HepG2 (cell line): ENCODE results near the gene ANKZF1. TPM values are rescaled to one million over a fixed set of nuclear protein-coding genes. Genes with fewer than 3 reads are reported as not detected.

Experiments used
- BCL6 ChIP-seq: IDR thresholded peaks from 2 replicates; pipeline ENCODE4 v1.6.1; 2016; ENCODE audit warnings: missing genetic modification reagents, missing compliant biosample characterization
- HMG20A ChIP-seq: IDR thresholded peaks from 2 replicates; pipeline ENCODE4 v1.6.1; 2016; ENCODE audit warnings: borderline replicate concordance
- KLF9 ChIP-seq: IDR thresholded peaks from 2 replicates; pipeline ENCODE4 v1.6.1; 2016; ENCODE audit warnings: low read depth
- MEIS1 ChIP-seq: sonication (generic); formaldehyde crosslinking; IDR thresholded peaks from 2 replicates; pipeline ENCODE4 v1.9.0; 2021; ENCODE audit warnings: mild to moderate bottlenecking, missing genetic modification reagents, moderate library complexity, borderline replicate concordance
- NCOR1 ChIP-seq: fragments of 200-600 bp; sonication (generic); IDR thresholded peaks from 2 replicates; pipeline ENCODE4 v1.7.0; 2017; ENCODE audit warnings: antibody characterized with exemption, low read length, borderline replicate concordance
- NFAT5 ChIP-seq: sonication (generic); formaldehyde crosslinking; IDR thresholded peaks from 2 replicates; pipeline ENCODE4 v1.4.0; 2020; ENCODE audit warnings: missing genetic modification reagents
- NRL ChIP-seq: sonication (generic); formaldehyde crosslinking; IDR thresholded peaks from 2 replicates; pipeline ENCODE4 v1.5.0; 2020; ENCODE audit warnings: missing genetic modification reagents, mild to moderate bottlenecking, moderate library complexity, borderline replicate concordance
- SMYD3 ChIP-seq: sonication (generic); formaldehyde crosslinking; IDR thresholded peaks from 2 replicates; pipeline ENCODE4 v1.8.1; 2023; ENCODE audit warnings: mild to moderate bottlenecking, missing genetic modification reagents
- SP5 ChIP-seq: IDR thresholded peaks from 2 replicates; pipeline ENCODE4 v1.6.1; 2016; ENCODE audit warnings: low read depth, borderline replicate concordance
- TFE3 ChIP-seq: IDR thresholded peaks from 2 replicates; pipeline ENCODE4 v1.6.1; 2016
- YY1 ChIP-seq: IDR thresholded peaks from 2 replicates; pipeline ENCODE4 v1.6.1; 2011; ENCODE audit warnings: low read length, low read depth, moderate library complexity, mild to moderate bottlenecking; ENCODE audit not compliant: insufficient read depth, insufficient replicate concordance
- ZNF543 ChIP-seq: sonication (generic); formaldehyde crosslinking; IDR thresholded peaks from 2 replicates; pipeline ENCODE4 v1.4.0; 2020; ENCODE audit warnings: mild to moderate bottlenecking, missing genetic modification reagents
- ZNF580 ChIP-seq: IDR thresholded peaks from 2 replicates; pipeline ENCODE4 v1.6.1; 2016; ENCODE audit warnings: low read depth, borderline replicate concordance
- ZNF660 ChIP-seq: sonication (generic); formaldehyde crosslinking; IDR thresholded peaks from 2 replicates; pipeline ENCODE4 v1.5.1; 2020; ENCODE audit warnings: mild to moderate bottlenecking, low read depth, missing genetic modification reagents, borderline replicate concordance
- polyA plus RNA-seq, 8 experiments: library from polyadenylated mRNA; depleted of rRNA in 3 of 8; stranded (reverse) in 7 of 8; unstranded in 1 of 8; fragments of >200 nt; fragmentation: Illumina TruSeq in 4 of 8; extraction: Trizol in 4 of 8; gene quantifications; 2 replicates each; pipeline versions ENCODE4 v1.2.1 to v1.2.3, GENCODE V29; 2011 to 2016; ENCODE audit warnings: low read depth in 4 of 8, missing spikeins in 1 of 8, mixed read lengths in 1 of 8; ENCODE audit not compliant: insufficient read depth in 1 of 8
- total RNA-seq, 5 experiments: library from RNA; depleted of rRNA; stranded (reverse); fragments of >200 nt; fragmentation: Illumina TruSeq; extraction: Trizol; gene quantifications; 2 replicates each; pipeline ENCODE4 v1.2.3, GENCODE V29; 2016; ENCODE audit warnings: low read depth in 1 of 5

The ANKZF1 gene
- total and polyA plus RNA-seq, 2 of the 13 experiments (the other 11 are each of a cell fraction or from before 2014, with no cell fraction given): 25.3 to 128 TPM

- no peak for TF ChIP-seq NFAT5 (CRISPR knock-in tag)
- TF ChIP-seq MEIS1 (CRISPR knock-in tag): 0 out of 2 replicates have a peak, but pooled peaks have one; percentile 57
- 0 out of 2 replicates have a peak, but pooled peaks have one; percentile 64 for TF ChIP-seq SMYD3 (CRISPR knock-in tag)
- TF ChIP-seq YY1: no peak
- TF ChIP-seq KLF9 (CRISPR knock-in tag): no peak
- no peak for TF ChIP-seq TFE3
- TF ChIP-seq ZNF660 (CRISPR knock-in tag): no peak
- peak; percentile 36; the same call in 1 of the 2 replicates for TF ChIP-seq BCL6 (CRISPR knock-in tag)
- no peak; the same call in 1 of the 2 replicates for TF ChIP-seq ZNF580 (CRISPR knock-in tag)
- TF ChIP-seq NRL (CRISPR knock-in tag): peak; percentile 51; the same call in 1 of the 2 replicates
- TF ChIP-seq ZNF543 (CRISPR knock-in tag): no peak; the same call in 1 of the 2 replicates
- peak; percentile 38; the same call in 1 of the 2 replicates for TF ChIP-seq HMG20A (CRISPR knock-in tag)
- TF ChIP-seq NCOR1: peak; percentile 29; the same call in 1 of the 2 replicates
- 0 out of 2 replicates have a peak, but pooled peaks have one; percentile 25 for TF ChIP-seq SP5 (CRISPR knock-in tag)
Observed at GRCh38 chr2:219249203-219249980, 19.8 kb downstream of the ANKZF1 start (continued).
